HG03064 (cell line): ENCODE data around the gene CYP4F22.
"Not testable (repeated sequence)": the region's sequence is repeated elsewhere in the genome, so short reads cannot be mapped to it uniquely, and the experiment has no call there.

Experiments used
- ATAC-seq: cut with Tn5 transposase; IDR thresholded peaks from one replicate; pipeline ENCODE4 v1.9.1; 2021; ENCODE audit warnings: low read depth; ENCODE audit not compliant: unreplicated experiment

Gene CYP4F22

GRCh38 chr19:15533522-15533830, 25.2 kb downstream of the CYP4F22 start:
- ATAC-seq = not testable (repeated sequence)

DNA sequence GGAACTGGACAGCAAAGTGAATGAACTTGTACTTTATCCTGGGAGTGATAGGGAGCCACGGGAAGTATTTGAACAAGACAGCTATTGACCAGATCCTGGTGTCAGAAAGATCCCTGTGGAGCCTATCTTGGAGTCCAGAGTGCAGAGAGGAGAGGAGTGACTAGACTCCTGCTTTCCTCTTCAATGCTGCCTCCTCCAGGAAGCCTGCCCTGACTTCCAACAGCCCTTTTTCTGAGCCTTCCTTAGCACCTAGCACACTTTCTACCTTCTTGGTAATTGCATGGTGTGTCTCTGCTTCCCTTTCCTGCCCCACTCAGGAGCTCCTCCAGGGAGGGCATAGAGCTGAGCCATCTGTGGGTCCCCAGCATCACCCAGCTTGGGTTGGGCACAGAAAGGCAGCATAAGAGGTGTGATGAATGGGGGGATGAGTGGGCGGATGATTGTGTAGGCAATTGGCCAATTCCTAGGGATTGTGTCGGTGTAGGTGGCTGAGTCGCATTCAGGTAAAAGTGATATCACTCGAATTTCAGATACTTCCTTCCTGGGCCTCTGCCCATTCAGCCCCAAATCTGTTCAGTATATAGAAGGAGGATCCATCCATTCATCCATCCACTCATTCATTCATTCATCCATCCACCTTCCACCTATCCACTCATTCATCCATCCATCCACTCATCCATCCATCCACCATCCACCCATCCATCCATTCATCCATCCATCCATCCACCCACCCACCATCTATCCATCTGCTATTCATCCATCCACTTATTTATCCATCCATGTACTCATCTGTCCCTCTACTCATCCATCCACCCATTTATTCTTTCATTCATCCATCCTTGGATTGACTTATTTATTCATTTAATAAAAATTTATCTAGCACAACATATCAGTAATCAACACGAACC, 26.9 kb downstream of the CYP4F22 start:
- no peak for ATAC-seq

GRCh38 chr19:15536350-15536749, 28.0 kb downstream of the CYP4F22 start:
- ATAC-seq = no peak

- no peak for ATAC-seq
Measured at GRCh38 chr19:15538774-15539173, 30.4 kb downstream of the CYP4F22 start.

- no peak for ATAC-seq
Measured at GRCh38 chr19:15539638-15540037, 31.3 kb downstream of the CYP4F22 start.

DNA sequence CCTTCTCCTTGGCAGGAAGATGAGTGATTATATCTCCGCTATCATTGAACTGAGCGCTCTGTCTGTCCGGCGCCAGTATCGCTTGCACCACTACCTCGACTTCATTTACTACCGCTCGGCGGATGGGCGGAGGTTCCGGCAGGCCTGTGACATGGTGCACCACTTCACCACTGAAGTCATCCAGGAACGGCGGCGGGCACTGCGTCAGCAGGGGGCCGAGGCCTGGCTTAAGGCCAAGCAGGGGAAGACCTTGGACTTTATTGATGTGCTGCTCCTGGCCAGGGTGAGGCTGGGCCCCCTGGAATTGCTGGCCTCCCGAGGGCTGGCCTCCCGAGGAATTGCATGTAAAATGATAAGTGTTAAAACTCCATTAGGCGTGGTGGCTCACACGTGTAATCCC, 32.1 kb downstream of the CYP4F22 start:
- no peak for ATAC-seq

DNA sequence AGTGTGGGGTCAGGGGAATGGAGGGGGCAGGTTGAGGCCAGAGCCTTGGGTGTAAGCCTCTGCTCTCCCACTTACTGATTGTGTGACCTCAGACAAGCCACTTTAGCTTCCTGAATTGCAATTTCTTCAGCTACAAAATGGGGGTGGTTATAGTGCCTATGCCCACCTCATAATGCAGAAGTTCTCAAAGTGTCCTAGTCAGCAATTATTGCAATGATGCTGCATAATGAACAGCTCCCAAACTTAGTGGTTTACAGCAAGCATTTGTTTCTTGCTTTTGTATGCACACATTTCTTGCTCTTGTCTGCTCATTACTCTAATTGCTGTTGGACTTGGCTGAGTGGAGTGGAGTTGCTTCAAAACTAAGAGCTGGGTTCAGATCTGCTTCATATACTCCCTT, 36.0 kb downstream of the CYP4F22 start:
- no peak for ATAC-seq

DNA sequence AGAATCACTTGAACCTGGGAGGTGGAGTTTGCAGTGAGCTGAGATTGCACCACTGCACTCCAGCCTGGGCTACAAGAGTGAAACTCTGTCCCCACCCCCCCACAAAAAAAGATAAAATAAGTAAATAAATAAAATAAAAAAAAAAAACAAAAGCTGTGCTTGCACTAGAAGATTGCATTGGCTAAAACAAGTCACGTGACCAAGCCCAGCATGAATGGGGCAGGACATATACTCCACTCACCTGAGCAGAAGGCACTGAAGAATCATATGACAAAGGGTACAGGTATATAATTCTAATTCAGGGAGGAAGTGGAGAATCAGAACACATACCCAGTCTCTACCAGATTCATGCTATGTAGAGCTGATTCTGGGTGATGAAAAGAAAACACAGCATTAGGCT, 36.6 kb downstream of the CYP4F22 start:
- ATAC-seq = no peak

GRCh38 chr19:15548648-15549047, 40.3 kb downstream of the CYP4F22 start:
- no peak for ATAC-seq

- ATAC-seq = no peak
Measured at GRCh38 chr19:15549581-15549980, 41.3 kb downstream of the CYP4F22 start.

DNA sequence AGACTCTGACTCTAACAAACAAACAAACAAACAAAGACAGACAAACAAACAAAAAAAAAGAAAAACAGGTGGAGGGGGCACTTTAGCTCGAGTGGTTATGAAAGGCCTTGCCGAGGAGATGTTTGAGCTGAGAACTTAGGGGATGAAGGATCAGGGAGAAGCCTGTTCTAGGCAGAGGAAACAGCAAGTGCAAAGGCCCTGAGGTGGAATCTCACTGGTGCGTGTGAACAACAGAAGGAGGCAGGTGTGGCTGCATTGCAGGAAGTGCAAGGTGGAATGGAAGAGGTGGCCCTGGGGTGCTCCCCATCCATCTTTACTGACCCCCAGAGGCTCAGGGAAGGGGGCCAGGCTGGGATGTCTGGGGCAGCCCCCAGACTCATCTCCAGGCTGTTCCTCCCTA, 41.9 kb downstream of the CYP4F22 start:
- ATAC-seq = no peak

GRCh38 chr19:15550929-15551292, 42.6 kb downstream of the CYP4F22 start:
- ATAC-seq = no peak

DNA sequence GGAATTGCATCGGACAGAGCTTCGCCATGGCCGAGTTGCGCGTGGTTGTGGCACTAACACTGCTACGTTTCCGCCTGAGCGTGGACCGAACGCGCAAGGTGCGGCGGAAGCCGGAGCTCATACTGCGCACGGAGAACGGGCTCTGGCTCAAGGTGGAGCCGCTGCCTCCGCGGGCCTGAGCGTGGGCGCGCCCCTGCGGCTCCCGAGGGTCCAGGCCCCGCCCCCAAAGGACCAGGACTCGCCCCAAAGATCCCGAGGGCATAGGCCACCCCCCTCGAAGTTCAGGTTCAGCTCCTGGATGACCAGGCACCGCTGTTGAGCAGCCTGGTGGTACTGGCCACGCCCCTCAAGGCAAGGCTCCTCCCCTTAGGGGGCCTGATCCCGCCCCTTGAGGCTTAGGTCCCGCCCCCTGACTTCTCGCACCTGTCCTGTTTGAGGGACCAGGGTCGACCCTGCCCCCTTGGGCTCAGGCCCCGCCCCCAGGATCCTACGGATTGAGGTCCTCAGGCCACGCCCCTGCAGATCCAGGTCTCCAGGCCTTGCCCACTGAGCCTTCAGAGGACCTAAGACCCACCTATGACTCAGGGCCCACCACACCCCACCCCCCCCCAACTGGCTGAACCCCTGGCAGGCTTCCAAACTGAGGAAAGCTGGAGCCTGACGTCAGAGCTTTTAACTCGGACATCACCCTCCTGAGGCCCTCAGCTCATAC, 43.1 kb downstream of the CYP4F22 start:
- no peak for ATAC-seq

- ATAC-seq = no peak
Measured at GRCh38 chr19:15555021-15555420, 46.7 kb downstream of the CYP4F22 start.

GRCh38 chr19:15555759-15556633, 47.7 kb downstream of the CYP4F22 start:
- peak; percentile 60 for ATAC-seq

GRCh38 chr19:15556634-15557181, 48.4 kb downstream of the CYP4F22 start:
- ATAC-seq = no peak

DNA sequence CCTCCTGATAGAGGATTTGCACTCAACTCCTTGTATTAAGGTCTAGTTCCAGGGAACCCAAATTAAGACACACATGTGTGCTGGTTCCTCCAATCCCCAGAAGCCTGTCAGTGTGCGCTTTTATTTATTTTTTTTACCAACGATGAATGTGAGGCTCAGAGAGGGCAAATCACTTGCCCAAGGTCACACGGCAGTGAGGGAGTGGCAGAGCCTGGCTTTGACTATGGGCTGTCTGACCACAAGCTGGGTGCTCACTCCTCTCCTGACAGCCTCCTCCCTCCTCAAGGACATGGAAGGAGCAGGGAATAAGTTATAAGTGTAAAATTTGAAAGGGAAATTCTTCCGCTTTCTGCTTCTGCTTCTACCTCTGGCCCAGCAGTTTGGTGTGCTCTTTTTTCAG, 48.9 kb downstream of the CYP4F22 start:
- no peak for ATAC-seq

- ATAC-seq = no peak
Measured at GRCh38 chr19:15562145-15562544, 53.8 kb downstream of the CYP4F22 start.

GRCh38 chr19:15562861-15563260, 54.5 kb downstream of the CYP4F22 start:
- ATAC-seq = no peak

- no peak for ATAC-seq
Measured at GRCh38 chr19:15563325-15563794, 55.0 kb downstream of the CYP4F22 start.

GRCh38 chr19:15563931-15564330, 55.6 kb downstream of the CYP4F22 start:
- ATAC-seq = no peak
